ACC112 (cell line): Measurements from ENCODE around the gene TMIGD1.

Source experiments
- H2AFZ ChIP-seq: fragments of 200-600 bp; sonication (generic); one replicate; pipeline ENCODE4 v1.6.0; 2017; ENCODE audit warnings: antibody characterized with exemption, low read length; ENCODE audit not compliant: unreplicated experiment
- H3K27ac ChIP-seq: fragments of 200-600 bp; sonication (generic); 2 replicates; pipeline ENCODE4 v1.5.1; 2014; ENCODE audit warnings: low read depth, mild to moderate bottlenecking, antibody characterized with exemption, low read length, moderate library complexity
- H3K27me3 ChIP-seq: fragments of 200-600 bp; sonication (generic); 2 replicates; pipeline ENCODE4 v1.6.1; 2014; ENCODE audit warnings: mild to moderate bottlenecking, antibody characterized with exemption, low read length, moderate library complexity, mixed read lengths; ENCODE audit not compliant: insufficient read depth
- H3K36me3 ChIP-seq: fragments of 200-600 bp; sonication (generic); 2 replicates; pipeline ENCODE4 v1.6.1; 2016; ENCODE audit warnings: mild to moderate bottlenecking, antibody characterized with exemption, low read length, moderate library complexity, mixed read lengths; ENCODE audit not compliant: insufficient read depth
- H3K4me1 ChIP-seq: fragments of 200-600 bp; sonication (generic); one replicate; pipeline ENCODE4 v1.6.1; 2016; ENCODE audit warnings: low read length, mixed read lengths; ENCODE audit not compliant: insufficient read depth, unreplicated experiment, control insufficient read depth
- H3K4me3 ChIP-seq: fragments of 200-600 bp; sonication (generic); 2 replicates; pipeline ENCODE4 v1.5.1; 2014; ENCODE audit warnings: mild to moderate bottlenecking, low read depth, low read length
- H3K79me2 ChIP-seq: fragments of 200-600 bp; sonication (generic); one replicate; pipeline ENCODE4 v1.6.0; 2016; ENCODE audit warnings: low read length; ENCODE audit not compliant: control insufficient read depth, unreplicated experiment, insufficient read depth

TMIGD1 gene

DNA sequence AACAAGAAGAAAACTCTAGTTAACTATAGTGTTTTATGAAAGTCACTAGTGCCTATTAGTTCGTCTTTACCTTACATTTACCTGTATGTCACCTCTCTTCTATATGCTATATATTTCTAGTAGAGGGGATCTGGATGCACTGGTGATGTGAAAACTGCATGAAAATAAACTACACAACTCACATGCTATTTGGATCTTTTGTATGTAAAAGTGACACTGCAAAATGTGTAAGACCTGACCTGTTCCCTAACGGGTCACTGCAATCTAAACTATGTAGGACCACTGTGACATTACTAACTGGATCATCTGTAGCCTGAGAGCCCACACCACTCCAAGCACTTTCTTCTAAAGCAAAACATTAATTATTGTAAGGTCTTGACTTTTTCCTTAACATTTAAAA, 43.8 kb downstream of the TMIGD1 start:
- H3K4me3 ChIP-seq = peak overlapping the region; percentile 95
- H3K36me3 ChIP-seq = peaks cover 22% of the 10 kb centered on the region
- H3K4me1 ChIP-seq = peaks cover 10% of the 10 kb centered on the region
- no peaks in the 10 kb centered on the region for H3K27me3 ChIP-seq
- no peak overlapping the region for H3K27ac ChIP-seq
- peaks cover 20% of the 10 kb centered on the region for H3K79me2 ChIP-seq
- no peak overlapping the region for H2AFZ ChIP-seq

DNA sequence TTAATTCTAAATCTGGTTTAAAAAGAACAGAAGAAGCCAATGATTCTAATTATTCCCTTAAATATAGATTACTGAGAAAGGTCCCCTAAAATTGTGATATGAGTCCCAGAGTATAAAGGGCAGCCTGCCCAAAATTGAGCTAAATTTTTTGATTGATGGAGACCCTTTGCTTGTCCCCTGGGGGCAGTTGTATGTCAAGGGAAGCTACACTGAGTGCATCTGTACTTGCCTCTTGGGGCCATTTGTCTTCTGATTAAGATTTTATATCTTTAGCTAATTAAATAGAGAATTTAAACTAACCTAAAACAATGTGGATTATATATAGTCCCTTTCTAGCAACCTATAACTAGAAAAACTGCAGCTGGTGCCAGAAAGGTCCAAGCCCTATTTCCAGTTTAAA, 54.7 kb downstream of the TMIGD1 start:
- Histone ChIP-seq H3K27me3 (no peaks in the 10 kb centered on the region), H3K27ac (no peak overlapping the region), H3K79me2 (no peaks in the 10 kb centered on the region), H3K4me1 (no peaks in the 10 kb centered on the region), H2AFZ (no peak overlapping the region), H3K36me3 (peaks cover 12% of the 10 kb centered on the region), H3K4me3 (no peak overlapping the region)

- Histone ChIP-seq H3K27ac (no peak overlapping the region), H3K79me2 (no peaks in the 10 kb centered on the region), H3K4me3 (no peak overlapping the region), H2AFZ (no peak overlapping the region), H3K36me3 (peaks cover 21% of the 10 kb centered on the region), H3K27me3 (no peaks in the 10 kb centered on the region), H3K4me1 (no peaks in the 10 kb centered on the region)
Observed at GRCh38 chr17:30278032-30278431, 55.8 kb downstream of the TMIGD1 start.

DNA sequence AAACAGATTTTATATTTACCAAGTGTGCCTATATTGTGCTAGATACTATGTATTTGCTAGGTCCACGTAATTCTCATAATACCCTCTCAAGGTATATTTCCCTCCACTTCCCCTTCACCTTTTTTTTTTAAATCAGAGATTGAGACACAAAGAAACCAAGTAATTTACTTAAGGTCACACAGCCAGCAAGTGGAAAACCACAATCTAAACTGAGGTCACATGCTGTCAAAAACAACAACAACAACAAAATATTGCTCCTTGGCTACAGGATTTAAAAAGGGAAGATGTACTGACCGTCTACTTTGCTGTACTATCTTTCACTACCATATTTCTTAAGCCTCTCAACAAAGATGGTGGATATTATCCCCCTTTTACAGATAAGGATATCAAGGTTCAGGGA, 57.9 kb downstream of the TMIGD1 start:
- Histone ChIP-seq H3K79me2 (no peaks in the 10 kb centered on the region), H3K27me3 (no peaks in the 10 kb centered on the region), H3K4me1 (peaks cover 9% of the 10 kb centered on the region), H3K4me3 (no peak overlapping the region), H3K27ac (no peak overlapping the region), H2AFZ (no peak overlapping the region), H3K36me3 (peaks cover 35% of the 10 kb centered on the region)

DNA sequence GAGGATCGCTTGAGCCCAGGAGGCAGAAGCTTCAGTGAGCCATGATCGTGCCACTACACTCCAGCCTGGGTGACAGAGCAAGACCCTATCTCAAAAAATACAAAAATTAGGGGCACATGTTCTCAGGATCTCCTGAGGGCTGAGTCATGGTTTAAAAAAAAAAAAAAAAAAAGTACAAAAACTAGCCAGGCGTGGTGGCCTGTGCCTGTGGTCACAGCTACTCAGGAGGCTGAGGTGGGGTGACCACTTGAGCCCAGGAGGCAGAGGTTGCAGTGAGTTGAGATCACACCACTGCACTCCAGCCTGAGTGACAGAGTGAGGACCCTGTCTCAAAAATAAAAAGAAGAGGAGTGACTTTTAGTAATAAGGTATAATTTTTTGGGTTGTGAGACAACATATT, 59.0 kb downstream of the TMIGD1 start:
- Histone ChIP-seq H3K4me3 (no peak overlapping the region), H2AFZ (no peak overlapping the region), H3K27me3 (no peaks in the 10 kb centered on the region), H3K27ac (no peak overlapping the region), H3K4me1 (peaks cover 9% of the 10 kb centered on the region), H3K36me3 (peaks cover 41% of the 10 kb centered on the region), H3K79me2 (no peaks in the 10 kb centered on the region)

DNA sequence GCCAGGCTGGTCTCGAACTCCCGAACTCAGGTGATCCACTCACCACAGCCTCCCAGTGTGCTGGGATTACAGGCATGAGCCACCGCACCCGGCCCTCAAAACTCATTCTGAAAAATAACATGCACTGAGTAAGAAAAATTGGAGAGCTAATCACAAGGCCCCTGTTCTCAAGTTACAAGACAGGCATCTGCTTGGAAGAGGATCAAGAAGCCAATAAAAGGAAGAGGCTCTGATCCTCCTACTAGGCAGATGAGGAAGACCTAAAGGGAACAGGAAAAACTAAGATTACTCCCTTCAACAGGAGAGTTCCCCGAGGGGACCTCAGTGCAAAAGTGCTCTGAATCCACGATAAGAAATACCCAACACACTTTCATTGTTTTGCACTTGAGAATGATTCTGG, 60.5 kb downstream of the TMIGD1 start:
- Histone ChIP-seq H3K79me2 (no peaks in the 10 kb centered on the region), H3K4me3 (no peak overlapping the region), H3K27ac (no peak overlapping the region), H3K36me3 (peaks cover 45% of the 10 kb centered on the region), H2AFZ (no peak overlapping the region), H3K4me1 (peaks cover 9% of the 10 kb centered on the region), H3K27me3 (no peaks in the 10 kb centered on the region)

GRCh38 chr17:30271102-30271501, 62.8 kb downstream of the TMIGD1 start:
- peaks cover 49% of the 10 kb centered on the region for H3K36me3 ChIP-seq

DNA sequence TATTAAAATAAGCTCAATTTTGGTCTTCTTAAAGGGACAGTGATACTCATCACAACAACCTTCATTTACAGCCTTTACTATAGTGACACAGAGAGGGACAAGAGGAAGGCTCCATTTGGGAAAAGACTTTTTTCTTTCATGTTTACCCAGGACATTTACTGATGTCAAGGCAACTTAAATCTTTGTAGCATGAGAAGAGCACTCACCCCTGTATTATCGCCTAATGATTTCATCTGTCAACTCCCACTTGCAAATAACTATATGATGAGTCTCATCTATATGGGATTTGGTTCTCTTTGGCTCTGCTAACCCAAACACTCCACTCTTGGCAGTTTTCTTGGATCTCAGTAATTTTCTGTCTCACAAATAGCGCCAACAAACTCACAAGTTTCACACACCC, 66.2 kb downstream of the TMIGD1 start:
- Histone ChIP-seq H2AFZ (no peak overlapping the region), H3K36me3 (peaks cover 44% of the 10 kb centered on the region), H3K79me2 (no peaks in the 10 kb centered on the region), H3K4me3 (no peak overlapping the region), H3K27ac (peak overlapping the region; percentile 25), H3K27me3 (no peaks in the 10 kb centered on the region), H3K4me1 (peaks cover 36% of the 10 kb centered on the region)

More at GRCh38 chr17:30271102-30271501, 62.8 kb downstream of the TMIGD1 start:
- H3K79me2 ChIP-seq = no peaks in the 10 kb centered on the region
- H3K27me3 ChIP-seq = no peaks in the 10 kb centered on the region
- H3K27ac ChIP-seq = no peak overlapping the region
- H3K4me1 ChIP-seq = peaks cover 17% of the 10 kb centered on the region
- no peak overlapping the region for H3K4me3 ChIP-seq
- no peak overlapping the region for H2AFZ ChIP-seq
